ENCODE measurements around the gene TBX4.

- TF ChIP-seq CTCF (optimal IDR thresholded peaks at IDR 0.05 in 1 of 3, IDR thresholded peaks at IDR 0.05 in 1 of 3, conservative IDR thresholded peaks at IDR 0.05 in 1 of 3; ENCODE audit: extremely low read depth in 1 of 3, insufficient read depth in 2 of 3, low read length in 3 of 3) (no peak), EZH2 (IDR thresholded peaks at IDR 0.05; ENCODE audit: low read length) (peak; percentile 55)
Observed at GRCh38 chr17:61456688-61457225, 4.5 kb downstream of the TBX4 start.
